GM19463 (cell line): ENCODE data around the gene COL5A1.
"Not testable (repeated sequence)": the region's sequence is repeated elsewhere in the genome, so short reads cannot be mapped to it uniquely, and the experiment has no call there.

Experiments
- ATAC-seq: cut with Tn5 transposase; IDR thresholded peaks from one replicate; pipeline ENCODE4 v1.9.1; 2021; ENCODE audit warnings: mild to moderate bottlenecking, moderate library complexity; ENCODE audit not compliant: unreplicated experiment

COL5A1 gene

DNA sequence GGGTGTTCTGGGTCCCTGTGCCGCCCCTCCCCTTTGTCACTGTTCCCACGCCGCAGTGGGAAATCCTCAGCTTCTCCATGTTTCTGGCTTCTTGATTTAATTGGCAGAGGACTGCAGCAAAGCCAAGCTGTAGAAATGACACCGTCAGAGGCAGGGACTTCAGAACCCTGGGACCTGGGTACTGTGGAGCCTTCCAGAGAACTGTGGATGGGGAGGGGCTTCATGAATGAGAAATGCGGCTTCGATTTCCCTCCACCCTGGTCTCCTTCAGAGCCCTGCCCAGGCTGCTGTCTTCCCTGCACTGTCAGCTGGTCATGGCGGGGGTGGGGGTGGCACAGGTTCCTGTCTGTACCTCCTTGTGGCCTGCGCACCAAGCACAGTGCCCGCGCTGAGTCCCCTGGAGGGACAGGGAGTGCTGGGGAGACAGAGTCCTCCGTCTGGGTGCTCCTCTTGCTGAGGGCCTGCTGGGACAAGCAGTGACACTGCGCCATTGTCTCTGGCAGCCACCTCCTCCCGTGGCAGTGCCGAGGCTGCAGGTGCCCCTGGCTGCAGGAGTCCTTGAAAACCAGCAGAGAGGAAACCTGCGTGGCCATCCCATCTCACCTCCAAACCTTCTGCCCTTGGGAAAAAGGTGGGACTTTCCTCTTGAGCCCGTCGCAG lies 47.2 kb downstream of the COL5A1 start:
- no peak for ATAC-seq

DNA sequence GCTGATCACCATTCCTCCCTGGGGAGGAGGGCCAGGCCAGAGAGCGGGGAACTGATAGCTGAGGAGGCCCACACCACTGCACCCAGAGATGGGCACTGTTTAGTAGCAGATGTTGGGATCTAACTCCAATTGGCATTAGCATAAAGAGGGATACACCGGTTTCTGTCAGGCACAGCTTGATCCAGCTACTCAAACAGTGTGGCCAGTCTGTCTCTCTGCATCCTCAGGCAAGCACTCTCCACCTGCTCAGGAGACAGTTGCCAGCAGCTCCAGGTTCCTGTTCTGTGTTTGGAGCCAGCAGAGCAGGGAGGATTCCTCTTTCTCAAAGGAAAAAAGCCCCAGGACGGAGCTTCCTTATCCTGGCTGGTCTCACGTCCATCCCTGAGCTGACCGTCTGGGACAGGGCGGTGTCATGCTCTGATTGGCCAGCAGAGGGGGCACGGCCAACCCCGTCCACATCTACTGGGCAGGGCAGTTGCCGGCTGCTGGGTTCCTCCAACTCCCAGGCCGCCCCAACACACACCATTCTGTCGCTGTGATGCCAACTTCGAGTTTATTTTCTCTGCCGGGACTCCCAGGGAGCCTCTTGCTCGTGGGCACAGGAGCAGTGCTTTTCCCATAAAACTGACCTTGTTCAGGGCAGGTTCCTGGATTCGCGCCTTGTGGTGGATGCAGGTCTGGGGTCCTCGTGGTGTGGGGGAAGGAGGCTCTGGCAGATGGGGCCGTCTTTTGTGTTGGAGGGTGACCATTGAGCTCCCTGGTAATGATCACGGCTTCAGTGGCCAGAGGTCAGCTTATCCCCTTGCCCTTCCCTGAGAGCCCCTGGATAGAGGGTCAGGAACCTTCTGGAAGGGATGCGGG lies 47.9 kb downstream of the COL5A1 start:
- no peak for ATAC-seq

DNA sequence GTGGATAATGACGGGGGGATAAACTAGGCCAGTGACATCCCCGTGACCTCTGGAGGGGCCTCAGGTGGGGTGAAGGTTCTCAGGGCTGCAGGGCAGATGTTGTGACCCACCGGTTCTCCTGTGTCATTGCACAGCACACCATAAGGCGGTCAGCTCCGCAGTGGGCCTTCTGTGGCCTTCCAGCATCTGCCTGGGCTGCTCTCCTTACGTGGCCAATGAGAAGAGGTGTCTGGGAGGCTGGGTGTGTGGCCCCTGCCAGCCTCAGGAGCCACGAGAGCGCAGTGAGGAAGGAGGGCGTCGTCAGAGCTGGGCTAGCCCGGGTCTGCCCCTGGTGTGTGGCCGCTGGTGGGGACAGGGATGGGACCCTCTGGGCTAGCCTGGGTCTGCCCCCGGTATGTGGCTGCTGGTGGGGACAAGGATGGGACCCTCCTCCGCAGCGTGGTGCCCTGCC lies 48.7 kb downstream of the COL5A1 start:
- no peak for ATAC-seq

DNA sequence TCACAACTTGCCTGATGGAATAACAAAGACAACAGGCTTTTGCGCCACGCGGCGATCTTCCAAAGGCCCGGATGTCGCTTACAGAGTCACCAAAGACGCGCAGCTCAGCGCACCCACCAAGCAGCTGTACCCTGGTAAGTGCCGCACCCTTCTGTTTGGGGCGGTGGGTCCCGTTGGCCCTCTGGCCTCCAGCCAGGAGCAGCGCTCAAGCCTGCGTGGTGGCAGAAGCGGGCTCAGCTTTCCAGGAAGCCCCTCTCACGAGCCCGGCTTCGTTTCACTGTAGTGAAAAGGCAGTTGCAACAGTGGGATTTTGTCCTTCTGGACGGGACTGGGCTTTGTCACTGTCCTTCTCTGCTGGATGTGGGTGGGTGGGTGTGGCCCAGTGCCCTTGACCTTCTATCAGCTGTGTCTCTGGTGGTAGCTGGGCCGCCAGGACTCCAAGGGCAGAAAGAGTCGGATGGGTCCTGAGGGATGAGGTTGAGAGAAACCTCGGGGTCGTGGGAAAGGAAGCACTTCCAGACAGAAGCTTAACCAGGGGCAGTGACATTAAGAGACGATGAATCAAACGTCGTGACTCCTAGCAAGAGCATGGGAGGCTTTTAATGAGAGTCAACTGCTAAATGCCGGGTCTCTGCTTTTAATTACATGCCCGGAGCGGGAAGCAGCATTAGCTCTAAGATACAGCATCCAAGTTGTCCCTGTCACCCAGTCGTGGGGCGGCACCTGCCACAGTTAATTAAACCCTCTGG lies 49.5 kb downstream of the COL5A1 start:
- no peak for ATAC-seq

DNA sequence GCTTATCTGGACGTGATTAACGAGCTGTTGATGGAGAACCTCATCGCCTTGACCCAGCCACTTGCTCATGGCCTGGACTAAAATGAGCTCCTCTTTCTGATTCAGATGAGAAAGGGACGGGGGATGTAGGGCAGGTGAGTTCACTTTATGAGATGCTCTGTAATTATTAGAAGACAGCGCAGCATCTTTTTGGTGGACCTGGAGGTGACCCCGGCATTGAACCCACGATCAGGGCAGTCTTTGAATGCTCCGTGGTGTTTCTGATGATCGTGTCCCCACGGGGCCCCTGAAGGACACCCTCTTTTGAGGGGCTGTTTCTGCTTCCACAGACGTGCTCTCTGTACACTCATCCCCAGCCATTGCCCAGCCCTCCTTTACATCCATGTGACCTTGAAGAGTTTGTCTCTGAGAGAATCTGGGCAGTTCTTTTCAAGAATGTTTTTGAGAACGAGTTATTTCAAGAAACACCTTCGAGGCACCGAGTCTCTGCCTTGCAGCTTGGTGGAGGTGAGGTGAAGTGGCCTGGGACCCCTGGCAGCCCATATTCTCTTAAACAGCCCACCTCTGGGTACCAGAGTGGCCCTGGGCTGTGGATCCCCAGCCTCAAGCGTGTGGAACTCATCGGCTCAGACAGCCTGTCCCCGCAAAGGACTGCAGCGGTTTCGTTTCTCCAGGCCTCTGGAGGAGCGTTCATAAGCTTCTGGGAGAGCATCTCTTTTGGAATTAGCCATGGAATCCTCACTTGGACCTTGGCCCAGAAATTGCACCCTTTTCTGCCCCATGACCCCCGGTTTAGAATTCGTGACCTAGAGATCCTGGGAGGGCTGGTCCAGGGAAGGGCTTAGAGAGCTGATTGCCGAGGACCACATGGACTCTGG lies 50.3 kb downstream of the COL5A1 start:
- ATAC-seq: no peak

DNA sequence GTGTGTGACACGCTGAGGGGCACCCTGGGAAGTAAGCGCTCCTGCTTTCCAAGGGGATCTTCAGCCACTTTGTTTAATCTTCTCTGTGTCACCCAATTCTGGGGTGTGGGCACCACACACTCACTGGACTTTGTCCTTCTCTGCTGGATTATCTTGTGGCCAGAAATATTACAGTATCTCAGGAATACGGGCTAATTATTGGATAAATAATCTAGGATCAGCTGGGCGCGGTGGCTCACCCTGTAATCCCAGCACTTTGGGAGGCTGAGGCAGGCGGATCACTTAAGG lies 50.9 kb downstream of the COL5A1 start:
- no peak for ATAC-seq

DNA sequence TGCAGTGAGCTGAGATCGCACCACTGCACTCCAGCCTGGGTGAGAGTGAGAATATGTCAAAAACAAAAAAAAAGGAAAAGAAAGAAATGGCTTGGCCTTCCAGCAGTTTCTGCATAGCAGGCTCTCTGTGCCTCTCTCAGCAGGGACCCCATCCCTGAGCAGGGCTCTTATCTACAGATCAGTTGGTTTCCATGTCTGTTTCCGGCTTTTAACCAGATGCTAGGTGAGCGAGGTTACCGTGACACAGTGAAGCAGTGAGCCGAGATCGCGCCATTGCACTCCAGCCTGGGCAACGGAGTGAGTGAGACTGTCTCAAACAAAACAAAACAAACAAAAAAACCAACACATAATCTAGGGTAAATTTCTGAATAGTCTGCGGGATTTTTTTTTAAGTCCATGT lies 51.4 kb downstream of the COL5A1 start:
- ATAC-seq: no peak

DNA sequence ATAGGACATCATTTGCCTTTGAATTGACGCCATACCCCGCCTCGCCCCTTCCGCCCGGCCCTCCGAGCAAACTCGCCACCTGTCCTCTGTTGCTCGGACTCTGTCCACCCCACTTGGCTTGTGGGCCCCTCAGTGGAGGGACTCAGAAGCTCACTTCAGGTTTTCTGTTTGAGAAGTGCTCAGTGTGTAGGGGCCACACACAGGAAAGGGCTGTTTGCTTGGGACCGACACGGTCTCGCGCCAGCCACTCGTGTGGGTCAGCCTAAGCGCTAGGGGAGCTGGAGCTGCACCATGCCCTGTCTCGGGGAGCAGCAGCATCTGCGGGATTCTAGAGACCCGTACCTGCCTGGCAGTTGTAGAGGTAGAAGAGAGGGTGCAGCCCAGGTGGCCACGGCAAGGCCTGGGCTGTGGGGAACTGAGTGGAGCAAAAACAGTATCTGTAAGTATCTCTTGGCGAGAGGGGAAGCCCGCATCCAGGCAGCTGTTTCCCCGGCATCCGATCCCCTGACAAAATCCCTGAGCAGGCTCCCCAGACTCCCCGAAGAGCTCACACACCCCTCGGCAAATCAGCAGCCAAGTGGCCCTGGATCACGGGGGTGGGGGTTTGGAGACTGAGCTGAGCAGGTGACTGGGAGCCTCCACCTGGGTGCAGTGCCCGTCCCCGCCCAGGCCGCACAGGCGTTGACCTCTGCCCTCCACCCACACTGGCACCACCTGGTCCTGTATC lies 52.2 kb downstream of the COL5A1 start:
- ATAC-seq: no peak

DNA sequence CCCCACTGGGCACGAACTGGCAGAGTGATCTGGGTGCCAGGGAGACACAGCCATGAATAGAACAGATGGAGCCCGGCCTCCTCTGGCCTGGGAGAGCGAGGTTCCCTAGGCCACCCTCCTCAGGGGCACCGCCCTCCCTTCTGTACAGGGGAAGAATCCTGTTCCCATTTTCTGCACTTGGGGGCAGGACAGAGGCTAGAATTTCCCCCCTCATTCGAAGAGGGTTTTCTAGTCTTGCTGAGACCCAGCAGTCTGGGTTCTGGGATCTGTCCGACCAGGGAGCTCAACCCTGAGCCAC lies 52.7 kb downstream of the COL5A1 start:
- ATAC-seq: no peak

DNA sequence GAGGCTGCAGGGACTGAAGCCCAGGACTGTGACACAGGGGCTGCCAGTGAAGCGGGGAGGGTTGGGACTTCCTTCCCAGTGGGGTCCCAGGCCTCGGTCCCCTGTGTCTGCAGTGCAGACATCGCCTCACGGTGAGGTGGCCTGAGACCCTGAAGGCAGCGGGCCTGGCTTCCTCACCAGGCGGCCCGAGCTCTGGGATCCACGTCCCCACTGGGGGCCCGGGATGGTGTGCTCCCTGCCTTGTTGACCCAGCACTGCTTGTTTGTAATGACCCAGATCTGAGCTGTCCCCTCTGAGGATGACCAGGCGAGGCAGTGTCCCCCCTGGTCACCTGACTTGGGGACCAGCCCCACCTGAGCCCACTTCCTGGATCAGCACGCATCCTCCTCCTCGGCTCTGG lies 53.1 kb downstream of the COL5A1 start:
- ATAC-seq: no peak

DNA sequence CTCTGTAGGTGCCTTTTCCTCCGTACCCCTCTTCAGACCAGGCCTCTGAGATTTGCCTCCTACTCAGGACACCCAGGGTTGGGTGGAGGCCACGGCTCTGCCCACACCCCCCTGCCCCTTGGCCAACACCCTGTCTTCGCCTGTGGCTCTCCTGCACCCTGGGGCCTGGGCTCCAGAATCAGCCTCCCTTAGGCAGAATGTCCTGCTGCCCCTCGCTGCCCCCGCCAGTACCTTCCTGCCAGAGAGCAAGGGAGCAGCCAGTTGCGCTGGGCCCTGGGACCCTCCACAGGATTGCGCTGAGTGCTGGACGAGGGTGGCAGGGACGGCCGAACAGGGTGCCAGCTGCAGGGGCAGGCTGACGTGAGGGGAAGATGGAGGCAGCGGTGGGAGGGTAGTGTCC lies 53.5 kb downstream of the COL5A1 start:
- no peak for ATAC-seq

DNA sequence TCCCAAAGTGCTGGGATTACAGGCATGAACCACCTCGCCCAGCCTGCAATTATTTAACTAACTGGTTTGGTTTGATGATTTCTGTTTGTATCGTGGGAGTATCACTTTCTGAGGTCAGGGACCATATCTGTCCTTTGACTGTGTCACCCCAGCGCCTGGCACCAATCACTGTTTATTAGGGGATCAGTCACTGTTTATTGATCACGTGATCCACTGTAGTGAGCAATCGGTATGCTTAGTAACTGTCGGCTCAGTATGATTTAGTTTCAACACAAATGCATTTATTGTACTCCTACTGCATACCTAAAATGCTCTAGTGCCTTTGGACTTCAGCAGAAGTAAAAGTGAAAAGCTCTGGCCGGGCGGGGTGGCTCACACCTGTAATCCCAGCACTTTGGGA lies 54.8 kb downstream of the COL5A1 start:
- ATAC-seq: no peak

DNA sequence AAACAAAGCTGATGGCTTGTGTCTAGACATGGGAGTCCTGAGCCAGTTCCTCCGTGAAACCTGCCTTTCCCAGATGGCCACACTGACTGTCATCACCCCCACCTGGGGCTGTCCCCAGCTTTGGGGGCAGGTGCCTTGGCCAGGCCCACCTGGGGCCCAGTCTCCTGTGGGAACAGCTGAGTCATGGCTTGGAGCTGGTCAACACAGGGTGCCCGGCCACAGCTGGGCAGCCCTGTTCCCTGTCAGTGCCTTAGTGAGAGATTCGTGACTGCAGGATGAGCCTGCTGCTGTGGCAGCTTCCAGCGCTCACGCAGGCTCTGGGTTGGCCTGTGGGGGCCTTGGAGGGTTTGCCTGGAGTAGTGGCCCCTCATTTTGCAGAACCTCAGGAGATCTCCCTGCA lies 56.5 kb downstream of the COL5A1 start:
- ATAC-seq: no peak

DNA sequence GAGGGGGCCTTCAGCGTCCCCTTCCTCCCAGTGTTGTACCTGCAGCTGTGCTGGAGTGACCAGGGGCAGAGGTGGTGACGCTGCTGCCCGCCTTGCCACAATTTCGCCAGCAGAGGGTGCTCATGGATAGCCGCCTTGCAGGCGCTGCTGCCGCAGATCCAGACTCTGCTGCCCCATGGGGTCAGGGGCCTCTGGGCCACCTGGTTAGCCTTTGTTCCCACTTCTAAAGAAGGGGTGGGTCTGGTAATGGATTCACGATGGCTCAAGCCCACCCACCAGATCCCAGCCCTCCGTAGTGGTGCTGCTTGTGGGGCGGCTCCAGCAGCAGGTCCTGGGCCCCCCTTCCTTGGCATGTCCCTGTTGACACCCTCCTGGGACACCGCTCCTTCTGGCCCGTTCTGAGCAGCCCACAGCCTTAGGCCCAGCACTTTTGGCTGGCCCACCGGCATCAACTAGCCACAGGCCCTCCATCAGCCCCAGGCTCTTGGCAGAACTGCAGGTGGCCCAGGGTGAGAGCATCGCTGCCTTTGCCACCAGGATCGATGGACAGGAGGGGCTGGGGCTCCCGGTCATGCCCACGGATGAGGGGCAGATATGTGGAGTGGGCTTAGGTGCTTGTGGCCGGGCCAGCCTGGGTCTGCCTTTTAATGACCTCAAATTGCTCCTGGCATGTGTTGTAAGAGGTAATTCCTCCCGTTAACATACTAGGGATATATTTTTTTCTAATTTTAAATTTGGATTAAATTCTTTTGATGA lies 57.2 kb downstream of the COL5A1 start:
- ATAC-seq: no peak

DNA sequence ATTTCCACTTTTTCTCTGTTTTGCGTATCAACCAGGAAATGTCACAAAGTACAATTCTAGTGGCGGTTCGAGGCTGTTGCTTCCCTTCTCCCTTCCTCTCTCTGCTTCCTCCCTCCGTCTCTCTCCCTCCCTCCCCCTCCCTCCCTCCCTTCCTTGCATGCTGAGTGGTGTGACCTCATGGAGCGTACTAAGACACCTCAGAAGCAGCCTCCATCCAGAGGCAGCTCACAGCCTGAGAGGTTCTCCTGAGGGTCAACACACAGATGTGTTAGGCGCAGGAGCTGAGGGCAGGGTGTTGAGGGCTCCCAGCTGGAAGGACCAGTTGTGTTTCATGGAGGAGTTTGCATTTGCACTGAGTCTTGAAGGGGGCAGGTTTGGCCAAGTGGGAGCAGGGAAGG lies 57.7 kb downstream of the COL5A1 start:
- no peak for ATAC-seq

DNA sequence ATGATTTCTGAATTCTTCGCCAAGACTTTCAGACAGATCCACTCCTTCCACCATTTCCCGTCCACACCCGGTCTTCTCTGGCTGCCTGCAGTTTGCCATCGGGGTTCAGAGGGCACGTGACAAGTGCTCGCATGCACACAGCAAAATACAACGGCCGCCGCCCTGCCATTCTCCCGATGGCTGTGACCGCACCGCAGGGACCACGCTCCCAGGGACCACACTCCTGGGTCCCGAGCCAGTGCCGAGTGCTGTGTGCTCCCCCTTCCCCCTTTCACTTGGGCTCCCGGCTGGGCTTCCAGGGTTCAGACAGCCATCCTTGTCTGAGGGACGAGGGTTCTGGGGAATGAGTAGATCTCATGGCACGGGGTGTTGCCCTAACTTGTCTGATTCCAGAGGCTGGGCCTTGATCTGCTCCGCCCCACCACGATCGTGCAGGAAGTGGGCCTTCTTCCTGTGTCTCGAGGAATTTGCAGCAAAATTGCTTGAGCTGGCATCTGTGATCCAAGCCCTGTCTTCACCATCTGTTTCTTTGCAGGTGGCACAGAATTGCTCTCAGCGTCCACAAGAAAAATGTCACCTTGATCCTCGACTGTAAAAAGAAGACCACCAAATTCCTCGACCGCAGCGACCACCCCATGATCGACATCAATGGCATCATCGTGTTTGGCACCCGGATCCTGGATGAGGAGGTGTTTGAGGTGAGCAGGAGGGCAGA lies 59.2 kb downstream of the COL5A1 start:
- no peak for ATAC-seq

DNA sequence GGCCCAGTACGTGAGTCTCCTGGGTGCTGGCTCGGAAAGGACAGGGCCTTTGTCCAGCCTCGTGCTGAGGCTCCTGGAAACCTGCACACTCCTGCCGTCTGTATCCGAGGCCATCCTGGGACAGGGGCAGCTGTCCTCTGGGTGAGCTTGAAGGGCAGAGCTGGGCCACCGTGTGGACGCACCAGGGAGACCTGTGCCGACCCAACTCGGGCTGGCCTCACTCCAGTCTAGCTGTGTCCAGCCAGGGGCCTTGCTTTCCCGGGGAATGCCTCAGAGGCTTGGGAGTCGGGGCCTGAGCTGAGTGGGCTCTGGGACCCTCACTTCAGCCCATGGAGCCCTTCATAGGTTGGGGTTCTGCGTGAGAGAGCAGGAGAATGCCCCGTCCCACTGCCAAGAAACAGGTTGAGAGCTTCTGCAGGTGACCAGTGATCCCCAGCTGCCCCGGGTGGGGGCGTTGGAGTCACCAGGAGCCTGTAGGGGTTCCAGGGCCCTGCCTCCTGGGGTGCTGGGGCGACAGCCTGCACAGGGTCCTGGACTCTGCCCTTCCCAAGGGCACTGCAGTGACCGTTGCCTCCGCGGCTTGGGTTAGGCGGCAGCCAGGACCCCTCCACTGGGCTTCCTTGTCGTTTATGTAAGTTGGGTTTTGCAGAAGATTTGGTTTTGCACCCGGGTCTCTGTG lies 60.1 kb downstream of the COL5A1 start:
- no peak for ATAC-seq

DNA sequence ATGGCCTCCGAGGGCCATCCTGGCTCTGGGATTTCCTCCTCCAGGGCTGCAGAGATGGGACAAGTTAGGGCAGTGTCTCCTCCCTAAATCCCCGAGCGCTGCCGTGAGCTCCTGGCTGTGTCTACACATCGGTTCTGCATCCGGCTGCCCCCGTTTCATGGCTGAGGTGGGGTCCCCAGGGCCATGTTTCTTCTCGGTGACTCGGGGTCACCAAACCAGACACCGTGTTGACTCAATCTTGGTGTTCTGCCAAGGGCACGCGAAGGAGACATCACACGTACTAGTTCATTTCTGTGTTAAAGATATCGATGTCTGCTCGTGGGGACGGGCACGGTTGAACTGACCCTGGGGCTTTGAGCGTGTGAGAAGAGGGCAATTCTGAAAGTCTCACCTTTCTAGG lies 60.7 kb downstream of the COL5A1 start:
- no peak for ATAC-seq

DNA sequence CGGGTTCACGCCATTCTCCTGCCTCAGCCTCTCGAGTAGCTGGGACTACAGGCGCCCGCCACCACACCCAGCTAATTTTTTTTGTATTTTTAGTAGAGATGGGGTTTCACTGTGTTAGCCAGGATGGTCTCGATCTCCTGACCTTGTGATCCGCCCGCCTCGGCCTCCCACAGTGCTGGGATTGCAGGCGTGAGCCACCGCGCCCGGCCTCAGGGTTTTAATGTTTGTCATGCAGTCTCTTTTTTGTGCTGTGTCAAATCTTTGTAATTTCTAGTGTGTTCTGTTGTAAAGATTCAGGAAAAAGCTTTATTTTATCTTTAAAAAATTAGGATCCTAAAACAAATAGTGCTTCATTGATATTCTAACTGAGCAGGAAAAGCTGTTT lies 62.1 kb downstream of the COL5A1 start:
- not testable (repeated sequence) for ATAC-seq
